ENCODE data around the gene GABBR2. TPM values are rescaled to one million over a fixed set of nuclear protein-coding genes. Genes with fewer than 3 reads are reported as not detected.

The GABBR2 gene
- total RNA-seq, 6 experiments from 2014 or later, result not detected

GRCh38 chr9:98576354-98576753, 132.4 kb downstream of the GABBR2 start:
- Histone ChIP-seq H3K9me3 (no peaks in the 10 kb centered on the region), H3K27ac (no peak overlapping the region), H3K4me3 (no peak overlapping the region), H3K27me3 (no peaks in the 10 kb centered on the region), H3K4me1 (peaks cover 0 to 25% (median 8%) of the 10 kb centered on the region in 4 donors), H3K36me3 (no peaks in the 10 kb centered on the region)
- intact Hi-C loops (cut with DNase I), result no loop called here
- DNase-seq (no peak), ATAC-seq (no peak)
- 77% methylated on average over 3 of the region's 3 CpGs for WGBS (ENCODE audit: insufficient coverage, low coverage, low lambda C conversion rate, missing lambda C conversion rate)
- TF ChIP-seq, protein P1, sequence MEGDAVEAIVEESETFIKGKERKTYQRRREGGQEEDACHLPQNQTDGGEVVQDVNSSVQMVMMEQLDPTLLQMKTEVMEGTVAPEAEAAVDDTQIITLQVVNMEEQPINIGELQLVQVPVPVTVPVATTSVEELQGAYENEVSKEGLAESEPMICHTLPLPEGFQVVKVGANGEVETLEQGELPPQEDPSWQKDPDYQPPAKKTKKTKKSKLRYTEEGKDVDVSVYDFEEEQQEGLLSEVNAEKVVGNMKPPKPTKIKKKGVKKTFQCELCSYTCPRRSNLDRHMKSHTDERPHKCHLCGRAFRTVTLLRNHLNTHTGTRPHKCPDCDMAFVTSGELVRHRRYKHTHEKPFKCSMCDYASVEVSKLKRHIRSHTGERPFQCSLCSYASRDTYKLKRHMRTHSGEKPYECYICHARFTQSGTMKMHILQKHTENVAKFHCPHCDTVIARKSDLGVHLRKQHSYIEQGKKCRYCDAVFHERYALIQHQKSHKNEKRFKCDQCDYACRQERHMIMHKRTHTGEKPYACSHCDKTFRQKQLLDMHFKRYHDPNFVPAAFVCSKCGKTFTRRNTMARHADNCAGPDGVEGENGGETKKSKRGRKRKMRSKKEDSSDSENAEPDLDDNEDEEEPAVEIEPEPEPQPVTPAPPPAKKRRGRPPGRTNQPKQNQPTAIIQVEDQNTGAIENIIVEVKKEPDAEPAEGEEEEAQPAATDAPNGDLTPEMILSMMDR (IDR thresholded peaks at IDR 0.05), result no peak
- no peak for TF ChIP-seq POLR2A (IDR thresholded peaks at IDR 0.05)

DNA sequence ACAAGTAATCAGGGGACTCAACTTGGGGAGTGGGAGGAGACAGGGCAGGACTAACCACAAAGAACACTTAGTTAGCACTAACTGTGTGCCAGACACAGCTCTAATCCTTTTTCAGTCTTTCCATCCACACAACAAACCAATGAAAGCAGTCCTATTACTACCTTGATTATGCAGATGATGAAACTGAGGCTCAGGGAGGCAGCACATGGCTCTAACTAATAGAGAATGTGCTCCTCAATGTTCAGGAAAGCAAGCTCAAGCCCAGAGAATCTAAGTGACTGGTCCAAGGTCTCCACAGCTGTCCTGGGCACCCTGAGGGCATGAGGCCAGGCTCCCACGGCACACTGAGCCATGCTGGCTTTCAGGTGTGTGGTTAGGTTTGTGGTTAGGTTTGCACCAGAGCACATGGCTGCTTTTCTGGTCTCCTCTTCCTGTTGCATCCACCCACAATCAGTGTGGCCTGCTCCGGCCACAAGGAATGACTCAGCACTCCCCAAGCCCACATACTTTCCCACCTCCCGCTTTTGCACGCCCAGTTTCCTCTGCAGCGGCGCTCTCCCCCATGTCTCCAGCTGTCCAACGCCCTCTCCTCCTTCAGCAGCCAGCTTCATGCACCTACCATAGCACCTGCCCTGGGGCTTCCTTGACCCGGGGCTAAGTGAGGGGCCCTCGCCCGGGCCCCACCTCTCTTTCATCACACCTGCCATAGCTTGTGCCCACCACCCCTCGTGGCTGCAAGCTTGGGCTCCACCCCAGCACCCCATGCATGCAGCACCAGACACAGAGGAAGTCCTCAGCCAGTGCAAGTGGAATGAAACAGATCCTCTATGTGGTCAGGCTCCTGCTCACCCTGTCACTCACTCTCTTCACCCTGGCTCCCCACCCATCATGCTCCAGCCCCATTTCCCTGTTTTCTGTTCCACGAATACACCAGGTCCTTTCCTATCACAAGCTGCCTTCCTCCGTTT, 133.1 kb downstream of the GABBR2 start:
- WGBS (ENCODE audit: insufficient coverage, low coverage, low lambda C conversion rate, missing lambda C conversion rate), result 94% methylated on average over 2 of the region's 13 CpGs
- TF ChIP-seq POLR2A (IDR thresholded peaks at IDR 0.05), result no peak
- TF ChIP-seq, protein P1 (IDR thresholded peaks at IDR 0.05), result no peak
- H3K36me3 ChIP-seq, result no peaks in the 10 kb centered on the region

DNA sequence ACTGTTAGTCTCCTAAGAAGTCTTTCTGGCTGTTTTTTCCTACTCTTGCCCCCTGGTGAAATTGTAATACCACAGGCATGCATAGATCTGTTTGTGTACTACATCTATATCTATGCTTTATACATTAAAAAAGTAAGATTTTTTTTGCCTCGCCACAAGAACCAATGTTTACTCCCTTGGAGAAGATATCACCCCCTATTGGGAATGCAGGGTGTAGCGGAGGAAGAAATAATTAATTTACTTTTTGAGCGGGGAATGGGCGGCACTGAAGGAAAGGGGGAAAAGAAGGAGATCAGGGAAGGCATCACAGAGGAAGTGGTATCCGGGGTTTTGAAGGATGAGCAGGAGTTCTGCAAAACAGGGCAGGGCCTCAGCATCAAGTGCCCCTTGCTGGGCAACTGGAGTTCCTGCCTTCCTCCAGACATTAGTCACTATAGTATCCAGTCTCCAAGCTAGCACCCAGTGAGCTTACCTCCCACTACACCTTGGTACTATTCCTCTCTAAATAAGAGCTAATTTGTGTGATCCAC, 134.9 kb downstream of the GABBR2 start:
- no peak for DNase-seq
- WGBS (ENCODE audit: insufficient coverage, low coverage, low lambda C conversion rate, missing lambda C conversion rate), result 85% methylated on average over 5 of the region's 5 CpGs
- Histone ChIP-seq H3K4me1 (peaks cover 0 to 9% (median under 1%) of the 10 kb centered on the region in 4 donors), H3K36me3 (no peaks in the 10 kb centered on the region), H3K9me3 (no peaks in the 10 kb centered on the region), H3K27me3 (no peaks in the 10 kb centered on the region), H3K4me3 (no peak overlapping the region), H3K27ac (no peak overlapping the region)
- intact Hi-C loops (cut with DNase I), result no loop called here
- TF ChIP-seq POLR2A (IDR thresholded peaks at IDR 0.05), result no peak
- TF ChIP-seq, protein P1 (IDR thresholded peaks at IDR 0.05), result no peak
- no peak for ATAC-seq

More for the DNA sequence above, 133.1 kb downstream of the GABBR2 start:
- DNase-seq, result no peak
- Histone ChIP-seq H3K27ac (no peak overlapping the region), H3K27me3 (no peaks in the 10 kb centered on the region), H3K9me3 (no peaks in the 10 kb centered on the region), H3K4me3 (no peak overlapping the region), H3K4me1 (peaks cover 0 to 25% (median 8%) of the 10 kb centered on the region in 4 donors)
- no peak for ATAC-seq
- intact Hi-C loops (cut with DNase I), result no loop called here

DNA sequence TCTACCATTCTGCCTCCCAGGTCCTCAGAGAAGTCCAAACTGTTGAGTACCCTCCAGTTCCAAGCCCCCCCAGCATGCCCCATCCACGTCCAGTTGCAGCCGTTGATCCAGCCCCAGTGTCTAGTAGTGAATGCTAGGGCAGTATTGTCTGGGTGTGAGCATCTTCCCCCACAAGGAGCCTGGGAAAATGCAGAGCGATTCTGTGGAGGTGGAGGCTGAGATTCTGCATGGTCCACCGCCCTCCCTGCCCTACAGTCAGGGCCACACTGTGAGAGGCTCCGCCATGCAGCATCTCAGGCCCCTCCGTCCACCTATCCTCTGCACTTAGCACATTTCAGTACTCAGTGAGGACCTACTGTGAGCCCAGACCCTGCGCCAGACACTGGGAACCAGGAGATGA, 135.9 kb downstream of the GABBR2 start:
- TF ChIP-seq, protein P1 (IDR thresholded peaks at IDR 0.05), result no peak
- TF ChIP-seq POLR2A (IDR thresholded peaks at IDR 0.05), result no peak
- WGBS (ENCODE audit: insufficient coverage, low coverage, low lambda C conversion rate, missing lambda C conversion rate), result 90% methylated on average over 5 of the region's 7 CpGs
- H3K36me3 ChIP-seq, result no peaks in the 10 kb centered on the region
- no peak overlapping the region for H3K27ac ChIP-seq
- DNase-seq (no peak), ATAC-seq (no peak)
- H3K27me3 ChIP-seq, result no peaks in the 10 kb centered on the region
- intact Hi-C loops (cut with DNase I), result no loop called here
- H3K4me3 ChIP-seq, result no peak overlapping the region
- H3K9me3 ChIP-seq, result no peaks in the 10 kb centered on the region
- H3K4me1 ChIP-seq, result peaks cover 0 to 5% (median 0%) of the 10 kb centered on the region in 4 donors

Measured in right lobe of liver (tissue), 6 donors.